OCI-M2 (cell line): ENCODE results near the gene ZFYVE28.
"Not testable (repeated sequence)": the region's sequence is repeated elsewhere in the genome, so short reads cannot be mapped to it uniquely, and the experiment has no call there.

Experiments
- DNase-seq: peaks from one replicate; lab custom pipeline; 2025; ENCODE audit not compliant: unreplicated experiment; lab: John Stamatoyannopoulos, UW

The ZFYVE28 gene

GRCh38 chr4:2390784-2391421, 27.5 kb downstream of the ZFYVE28 start:
- DNase-seq, result no peak

- no peak for DNase-seq
These were observed 28.3 kb downstream of the ZFYVE28 start for GRCh38 chr4:2390146-2390545.

- DNase-seq, result no peak
These were observed 28.8 kb downstream of the ZFYVE28 start for GRCh38 chr4:2389691-2390090.

GRCh38 chr4:2388429-2389182, 29.8 kb downstream of the ZFYVE28 start:
- no peak for DNase-seq

- DNase-seq, result no peak
These were observed 30.6 kb downstream of the ZFYVE28 start for GRCh38 chr4:2387829-2388228.

- no peak for DNase-seq
These were observed 31.2 kb downstream of the ZFYVE28 start for GRCh38 chr4:2387218-2387617.

GRCh38 chr4:2386717-2387116, 31.7 kb downstream of the ZFYVE28 start:
- DNase-seq, result no peak

GRCh38 chr4:2385516-2385915, 32.9 kb downstream of the ZFYVE28 start:
- no peak for DNase-seq

- DNase-seq, result no peak
These were observed 34.2 kb downstream of the ZFYVE28 start for GRCh38 chr4:2384245-2384644.

GRCh38 chr4:2383760-2384159, 34.7 kb downstream of the ZFYVE28 start:
- no peak for DNase-seq

- not testable (repeated sequence) for DNase-seq
These were observed 35.2 kb downstream of the ZFYVE28 start for GRCh38 chr4:2383220-2383631.

GRCh38 chr4:2382769-2383202, 35.7 kb downstream of the ZFYVE28 start:
- not testable (repeated sequence) for DNase-seq

- not testable (repeated sequence) for DNase-seq
These were observed 37.9 kb downstream of the ZFYVE28 start for GRCh38 chr4:2380589-2380988.

- DNase-seq, result no peak
These were observed 39.5 kb downstream of the ZFYVE28 start for GRCh38 chr4:2378898-2379297.

GRCh38 chr4:2378401-2378800, 40.0 kb downstream of the ZFYVE28 start:
- DNase-seq, result no peak

GRCh38 chr4:2377241-2377640, 41.2 kb downstream of the ZFYVE28 start:
- DNase-seq, result no peak

GRCh38 chr4:2375427-2375826, 43.0 kb downstream of the ZFYVE28 start:
- no peak for DNase-seq

GRCh38 chr4:2373532-2373931, 44.9 kb downstream of the ZFYVE28 start:
- no peak for DNase-seq

GRCh38 chr4:2372488-2373030, 45.9 kb downstream of the ZFYVE28 start:
- no peak for DNase-seq

- DNase-seq, result no peak
These were observed 46.5 kb downstream of the ZFYVE28 start for GRCh38 chr4:2371765-2372487.

GRCh38 chr4:2370597-2371320, 47.7 kb downstream of the ZFYVE28 start:
- no peak for DNase-seq
